Glutamatergic neuron (in vitro differentiated cells): Measurements from ENCODE around the gene ATE1. TPM values are rescaled to one million over a fixed set of nuclear protein-coding genes. Genes with fewer than 3 reads are reported as not detected.

ENCODE experiments used
- DNase-seq: peaks from one replicate; pipeline ENCODE4 v3.0.0; 2022
- H3K27ac Mint-ChIP-seq: one replicate; pipeline ENCODE4 v1.8.0; 2020; ENCODE audit warnings: mild to moderate bottlenecking, mixed read lengths, inconsistent platforms; ENCODE audit not compliant: unreplicated experiment
- H3K27me3 Mint-ChIP-seq: one replicate; pipeline ENCODE4 v1.8.0; 2020; ENCODE audit warnings: mild to moderate bottlenecking, moderate library complexity, mixed read lengths, inconsistent platforms; ENCODE audit not compliant: unreplicated experiment
- H3K36me3 Mint-ChIP-seq: one replicate; pipeline ENCODE4 v1.8.0; 2020; ENCODE audit warnings: mild to moderate bottlenecking, mixed read lengths, inconsistent platforms; ENCODE audit not compliant: unreplicated experiment
- H3K4me1 Mint-ChIP-seq: one replicate; pipeline ENCODE4 v1.8.0; 2020; ENCODE audit warnings: mild to moderate bottlenecking, low read depth, mixed read lengths, inconsistent platforms; ENCODE audit not compliant: unreplicated experiment
- H3K4me3 Mint-ChIP-seq: one replicate; pipeline ENCODE4 v1.8.0; 2020; ENCODE audit warnings: mild to moderate bottlenecking, mixed read lengths, inconsistent platforms; ENCODE audit not compliant: unreplicated experiment
- H3K9me3 Mint-ChIP-seq: one replicate; pipeline ENCODE4 v1.8.0; 2020; ENCODE audit warnings: mild to moderate bottlenecking, moderate library complexity, mixed read lengths, inconsistent platforms; ENCODE audit not compliant: unreplicated experiment
- CTCF ChIP-seq: fragments of 200-600 bp; sonication (generic); IDR thresholded peaks from one replicate; pipeline ENCODE4 v1.5.0; 2021; ENCODE audit not compliant: partially characterized antibody, unreplicated experiment
- total RNA-seq: library from RNA; stranded (reverse); fragmentation: NEBNext Ultra II Directional; extraction: Animal tissue kit (Norgen Biotek cat#: 25700); gene quantifications from one replicate; pipeline ENCODE4 v1.2.1, GENCODE V29; 2021; ENCODE audit not compliant: unreplicated experiment

ATE1 gene
- total RNA-seq, 1 donor from 2014 or later = 30.4 TPM

- DNase-seq = no peak
- no peak for TF ChIP-seq CTCF
- Mint-ChIP-seq H3K4me3 (no peak overlapping the region), H3K36me3 (no peaks in the 10 kb centered on the region), H3K27ac (no peak overlapping the region), H3K4me1 (no peaks in the 10 kb centered on the region), H3K9me3 (peaks cover 2% of the 10 kb centered on the region), H3K27me3 (no peaks in the 10 kb centered on the region)
These were observed 28.6 kb upstream of the ATE1 start for GRCh38 chr10:121956111-121957061.

GRCh38 chr10:121952226-121952625 is 24.4 kb upstream of the ATE1 start:
- DNase-seq = no peak
- Mint-ChIP-seq H3K4me3 (no peak overlapping the region), H3K27me3 (no peaks in the 10 kb centered on the region), H3K9me3 (peaks cover 2% of the 10 kb centered on the region), H3K27ac (no peak overlapping the region), H3K36me3 (peaks cover 5% of the 10 kb centered on the region), H3K4me1 (no peaks in the 10 kb centered on the region)
- no peak for TF ChIP-seq CTCF

- Mint-ChIP-seq H3K4me1 (no peaks in the 10 kb centered on the region), H3K4me3 (no peak overlapping the region), H3K27me3 (no peaks in the 10 kb centered on the region), H3K27ac (no peak overlapping the region), H3K9me3 (peaks cover 2% of the 10 kb centered on the region), H3K36me3 (peaks cover 5% of the 10 kb centered on the region)
- DNase-seq = no peak
- no peak for TF ChIP-seq CTCF
These were observed 21.6 kb upstream of the ATE1 start for GRCh38 chr10:121949451-121949850.

- DNase-seq = no peak
- TF ChIP-seq CTCF = no peak
- Mint-ChIP-seq H3K27ac (no peak overlapping the region), H3K9me3 (peaks cover 2% of the 10 kb centered on the region), H3K4me3 (no peak overlapping the region), H3K27me3 (no peaks in the 10 kb centered on the region), H3K4me1 (no peaks in the 10 kb centered on the region), H3K36me3 (peaks cover 5% of the 10 kb centered on the region)
These were observed 21.2 kb upstream of the ATE1 start for GRCh38 chr10:121949049-121949448.
